ENCODE results near the gene UBE2E1.

DNA sequence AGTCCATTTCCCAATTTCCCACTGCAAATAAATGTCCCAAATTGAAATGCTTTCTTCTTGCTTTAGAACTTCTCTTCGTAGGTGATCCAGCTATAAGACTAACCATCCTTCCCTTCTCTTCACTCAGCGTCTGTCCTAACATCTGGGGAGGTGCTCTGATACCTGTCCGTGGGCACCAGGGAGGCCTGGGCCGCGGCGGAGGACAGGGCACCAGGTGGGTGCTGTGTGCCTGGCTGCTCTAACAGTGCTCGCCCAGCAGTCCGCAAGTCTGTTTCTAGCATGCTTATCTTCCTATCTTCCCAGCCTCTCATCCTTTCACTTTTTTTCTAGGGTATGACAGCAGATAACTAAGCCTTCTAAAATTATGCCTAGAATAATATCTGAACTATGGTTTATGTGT is 73.7 kb downstream of the UBE2E1 start:
- TF ChIP-seq TAF1 (conservative IDR thresholded peaks at IDR 0.05), result no peak
- no peak for TF ChIP-seq YY1 (IDR thresholded peaks at IDR 0.05)

Measured in liver (tissue), 2 donors.